Mesothelial cell of epicardium (in vitro differentiated cells): ENCODE data around the gene MAB21L3. TPM values are rescaled to one million over a fixed set of nuclear protein-coding genes. Genes with fewer than 3 reads are reported as not detected.
"Not testable (repeated sequence)": the region's sequence is repeated elsewhere in the genome, so short reads cannot be mapped to it uniquely, and the experiment has no call there.

Experiments
- DNase-seq, 2 experiments: peaks; one replicate each; pipeline ENCODE4 v3.0.0; 2021; ENCODE audit warnings: low spot score in 2 of 2; ENCODE audit not compliant: unreplicated experiment in 2 of 2
- H3K27ac Mint-ChIP-seq: 2 replicates; pipeline ENCODE4 v1.8.0; 2021; ENCODE audit warnings: mixed read lengths
- H3K27me3 Mint-ChIP-seq: 2 replicates; pipeline ENCODE4 v1.8.0; 2021; ENCODE audit warnings: low read depth, mixed read lengths
- H3K36me3 Mint-ChIP-seq: 2 replicates; pipeline ENCODE4 v1.8.0; 2021; ENCODE audit warnings: mixed read lengths
- H3K4me1 Mint-ChIP-seq: 2 replicates; pipeline ENCODE4 v1.8.0; 2021; ENCODE audit warnings: mixed read lengths
- H3K4me3 Mint-ChIP-seq: 2 replicates; pipeline ENCODE4 v1.8.0; 2021; ENCODE audit warnings: mild to moderate bottlenecking, moderate library complexity, mixed read lengths
- H3K9me3 Mint-ChIP-seq: 2 replicates; pipeline ENCODE4 v1.8.0; 2021; ENCODE audit warnings: mixed read lengths
- CTCF ChIP-seq: fragments of 200-600 bp; sonication (generic); IDR thresholded peaks from one replicate; pipeline ENCODE4 v1.5.0; 2021; ENCODE audit warnings: antibody characterized with exemption; ENCODE audit not compliant: unreplicated experiment
- total RNA-seq: library from RNA; stranded (reverse); gene quantifications from 3 replicates; pipeline ENCODE4 v1.2.1, GENCODE V29; 2021

The MAB21L3 gene
- total RNA-seq, 1 donor from 2014 or later, result 0.16 TPM

GRCh38 chr1:116139592-116140134, 28.5 kb downstream of the MAB21L3 start:
- Mint-ChIP-seq H3K4me1 (no peaks in the 10 kb centered on the region), H3K9me3 (peaks cover 15% of the 10 kb centered on the region), H3K4me3 (no peak overlapping the region), H3K27ac (no peak overlapping the region), H3K27me3 (no peaks in the 10 kb centered on the region), H3K36me3 (peaks cover 4% of the 10 kb centered on the region)
- DNase-seq, result no peak
- no peak for TF ChIP-seq CTCF

GRCh38 chr1:116144151-116144550, 33.0 kb downstream of the MAB21L3 start:
- Mint-ChIP-seq H3K27me3 (no peaks in the 10 kb centered on the region), H3K27ac (no peak overlapping the region)
- no peak for DNase-seq

GRCh38 chr1:116146447-116147113, 35.4 kb downstream of the MAB21L3 start:
- not testable (repeated sequence) for H3K4me3 Mint-ChIP-seq, H3K27me3 Mint-ChIP-seq, H3K27ac Mint-ChIP-seq, H3K36me3 Mint-ChIP-seq, H3K4me1 Mint-ChIP-seq, DNase-seq
- peaks cover 26% of the 10 kb centered on the region for H3K9me3 Mint-ChIP-seq

More at GRCh38 chr1:116144151-116144550, 33.0 kb downstream of the MAB21L3 start:
- Mint-ChIP-seq H3K9me3 (peaks cover 26% of the 10 kb centered on the region), H3K4me1 (no peaks in the 10 kb centered on the region), H3K4me3 (no peak overlapping the region), H3K36me3 (peaks cover 4% of the 10 kb centered on the region)
- TF ChIP-seq CTCF, result no peak

- no peak for TF ChIP-seq CTCF
- Mint-ChIP-seq H3K9me3 (peaks cover 26% of the 10 kb centered on the region), H3K36me3 (peaks cover 4% of the 10 kb centered on the region), H3K4me3 (no peak overlapping the region), H3K27ac (no peak overlapping the region), H3K4me1 (peaks cover 3% of the 10 kb centered on the region), H3K27me3 (no peaks in the 10 kb centered on the region)
- no peak for DNase-seq
Observed at GRCh38 chr1:116147114-116147510, 35.9 kb downstream of the MAB21L3 start.

- Mint-ChIP-seq H3K4me1 (peaks cover 3% of the 10 kb centered on the region), H3K9me3 (peaks cover 26% of the 10 kb centered on the region), H3K36me3 (peaks cover 4% of the 10 kb centered on the region), H3K4me3 (no peak overlapping the region), H3K27ac (no peak overlapping the region), H3K27me3 (no peaks in the 10 kb centered on the region)
- no peak for DNase-seq
- no peak for TF ChIP-seq CTCF
Observed at GRCh38 chr1:116147972-116148371, 36.8 kb downstream of the MAB21L3 start.

- H3K27ac Mint-ChIP-seq, result no peak overlapping the region
- H3K4me1 Mint-ChIP-seq, result peaks cover 3% of the 10 kb centered on the region
- no peak for DNase-seq
- H3K36me3 Mint-ChIP-seq, result peaks cover 4% of the 10 kb centered on the region
- no peak for TF ChIP-seq CTCF
- H3K4me3 Mint-ChIP-seq, result no peak overlapping the region
- H3K27me3 Mint-ChIP-seq, result no peaks in the 10 kb centered on the region
- H3K9me3 Mint-ChIP-seq, result peaks cover 16% of the 10 kb centered on the region
Observed at GRCh38 chr1:116148967-116149366, 37.8 kb downstream of the MAB21L3 start.
